HG02759 (cell line): ENCODE results near the gene SSH3.
A peak's percentile ranks its signal among the peaks of the same experiment; 100 is the strongest.

Experiments
- ATAC-seq: cut with Tn5 transposase; IDR thresholded peaks from one replicate; pipeline ENCODE4 v1.9.1; 2021; ENCODE audit warnings: mild to moderate bottlenecking, moderate library complexity; ENCODE audit not compliant: unreplicated experiment

Gene SSH3

DNA sequence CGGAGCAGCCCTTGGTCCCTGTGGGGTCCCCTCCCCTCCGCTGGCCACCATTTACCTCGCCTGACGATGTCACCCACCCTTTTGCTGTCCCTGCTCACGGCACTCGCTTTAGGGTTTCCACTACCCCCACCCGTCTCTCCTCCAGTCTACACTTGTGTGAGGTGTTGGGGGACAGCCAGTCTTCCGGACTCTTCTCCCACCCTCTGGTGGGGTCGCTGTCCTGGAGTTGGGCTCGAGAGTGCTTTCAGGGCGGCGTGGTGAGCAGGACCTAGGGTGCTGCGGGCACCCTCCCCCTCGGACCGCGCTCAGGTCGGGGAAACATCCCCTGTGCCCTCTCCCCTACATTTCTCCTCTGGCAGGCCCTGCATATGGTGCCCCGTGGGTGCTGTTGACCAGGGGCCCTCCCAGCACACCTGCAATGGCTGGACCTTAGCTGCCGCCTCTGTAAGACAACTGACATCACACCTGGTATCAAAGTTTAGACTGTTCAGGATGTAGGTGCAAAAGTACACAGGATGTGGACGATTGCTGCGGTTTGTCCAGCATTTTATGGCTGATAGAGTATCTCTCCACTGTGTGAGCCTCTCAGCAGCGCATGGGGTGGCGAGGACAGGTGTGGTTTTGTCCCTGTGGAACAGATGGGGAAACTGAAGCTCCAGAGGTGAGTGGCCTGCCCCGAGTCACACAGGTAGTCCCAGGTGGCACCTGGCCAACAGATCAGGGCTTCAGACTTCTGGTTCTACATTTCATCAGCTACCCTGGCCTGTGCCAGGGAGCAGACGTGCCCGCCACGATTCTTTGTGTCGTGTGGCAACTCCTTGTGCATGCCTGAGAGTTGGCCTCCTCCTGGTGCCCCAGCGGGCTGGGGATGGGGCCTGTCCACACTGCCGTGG, 35.9 kb upstream of the SSH3 start:
- no peak for ATAC-seq

DNA sequence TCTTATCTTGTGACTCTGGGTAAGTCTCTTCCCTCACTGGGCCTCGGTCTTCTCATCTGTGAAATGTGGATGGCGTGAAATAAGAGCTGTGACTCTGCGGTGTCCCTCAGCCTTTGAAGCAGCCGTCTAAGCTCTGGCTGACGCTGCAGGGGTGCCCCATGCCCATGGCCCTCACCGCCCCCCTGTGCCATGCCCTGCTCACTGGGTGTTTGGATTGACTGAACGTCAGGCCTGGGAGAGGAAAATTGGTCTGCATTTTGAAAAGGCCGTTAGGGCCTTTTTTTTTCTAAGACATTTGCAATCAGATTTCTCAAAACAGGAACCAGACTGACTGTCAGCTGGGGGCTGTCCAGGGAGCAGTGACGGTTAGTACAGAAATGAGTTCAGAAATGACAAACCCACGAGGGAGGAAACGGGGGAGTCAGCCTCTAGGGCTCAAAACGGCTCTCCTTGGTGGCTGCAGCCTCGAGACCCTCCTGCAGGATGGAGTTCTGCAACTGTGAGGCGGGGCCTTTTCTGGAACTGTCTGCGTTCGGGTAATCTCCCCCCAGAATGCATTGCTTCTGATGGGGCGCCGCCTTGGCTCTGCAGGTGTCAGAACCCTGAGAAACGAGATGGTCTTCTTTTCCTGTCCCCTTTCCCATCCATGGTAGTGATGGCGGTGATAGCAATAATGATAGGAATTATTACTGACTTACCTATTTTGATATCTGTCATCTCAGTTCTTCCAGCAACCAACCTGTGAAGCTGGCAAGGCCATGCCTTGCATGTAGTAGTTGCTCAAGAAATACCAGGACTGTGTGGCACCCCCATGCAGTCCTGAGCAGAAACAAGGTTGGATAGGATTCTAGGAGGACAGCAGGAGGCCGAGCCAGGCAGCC, 35.0 kb upstream of the SSH3 start:
- peak; percentile 37 for ATAC-seq

DNA sequence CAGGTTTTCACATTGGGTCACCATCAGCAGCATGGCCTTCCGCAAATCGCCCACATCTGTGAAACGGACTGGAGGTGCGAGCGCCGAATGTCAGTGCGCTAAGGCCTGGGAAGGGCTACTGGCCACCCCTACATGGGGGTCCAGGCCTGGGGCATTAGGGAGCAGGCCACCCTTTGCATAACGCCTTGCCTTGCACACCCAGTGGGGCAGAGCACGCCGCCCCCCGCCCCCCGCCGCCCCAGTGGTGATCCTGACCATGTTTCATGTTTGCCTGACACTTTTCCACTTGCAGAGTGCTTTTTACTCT, 34.4 kb upstream of the SSH3 start:
- no peak for ATAC-seq

DNA sequence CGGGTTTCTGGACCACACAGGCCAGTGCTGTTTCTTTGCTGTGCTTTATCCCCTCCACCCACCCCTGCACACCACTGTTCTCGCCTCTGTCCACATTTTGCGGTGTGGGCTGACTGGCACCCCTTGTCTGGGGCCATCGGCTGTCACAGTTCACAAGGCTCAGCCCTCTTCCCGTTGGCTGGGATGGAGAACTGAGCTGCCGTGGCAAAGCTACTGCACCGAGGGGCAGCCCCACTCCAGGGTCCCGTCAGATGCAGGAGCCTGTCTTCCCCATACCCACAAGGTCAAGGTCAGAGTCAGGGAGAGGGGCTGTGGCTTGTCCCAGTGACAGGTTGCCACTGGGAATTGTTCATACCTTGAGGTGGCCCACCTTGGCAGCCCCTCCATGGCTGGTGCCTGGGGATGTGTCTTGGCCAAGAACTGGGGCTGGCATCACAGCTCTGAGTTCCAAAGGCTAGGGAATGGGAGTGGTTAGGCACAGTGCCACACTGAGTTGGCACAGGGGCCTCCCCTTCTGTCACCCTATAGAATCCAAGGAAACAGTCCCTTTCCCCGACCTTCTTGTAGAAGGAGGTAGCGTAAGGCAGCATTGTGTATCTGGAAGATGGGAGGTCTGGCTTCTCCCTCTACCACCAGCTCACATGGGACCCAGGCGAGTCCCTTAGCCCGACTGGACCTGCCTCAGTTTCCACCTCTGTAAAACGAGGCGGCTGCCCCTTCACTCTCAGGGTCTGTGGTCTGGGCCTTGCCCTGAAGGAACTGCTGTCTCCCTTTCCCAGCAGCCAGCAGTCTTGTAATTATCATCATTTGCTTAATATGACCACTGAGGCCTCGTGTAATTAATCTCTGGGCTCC, 33.7 kb upstream of the SSH3 start:
- ATAC-seq, result no peak

DNA sequence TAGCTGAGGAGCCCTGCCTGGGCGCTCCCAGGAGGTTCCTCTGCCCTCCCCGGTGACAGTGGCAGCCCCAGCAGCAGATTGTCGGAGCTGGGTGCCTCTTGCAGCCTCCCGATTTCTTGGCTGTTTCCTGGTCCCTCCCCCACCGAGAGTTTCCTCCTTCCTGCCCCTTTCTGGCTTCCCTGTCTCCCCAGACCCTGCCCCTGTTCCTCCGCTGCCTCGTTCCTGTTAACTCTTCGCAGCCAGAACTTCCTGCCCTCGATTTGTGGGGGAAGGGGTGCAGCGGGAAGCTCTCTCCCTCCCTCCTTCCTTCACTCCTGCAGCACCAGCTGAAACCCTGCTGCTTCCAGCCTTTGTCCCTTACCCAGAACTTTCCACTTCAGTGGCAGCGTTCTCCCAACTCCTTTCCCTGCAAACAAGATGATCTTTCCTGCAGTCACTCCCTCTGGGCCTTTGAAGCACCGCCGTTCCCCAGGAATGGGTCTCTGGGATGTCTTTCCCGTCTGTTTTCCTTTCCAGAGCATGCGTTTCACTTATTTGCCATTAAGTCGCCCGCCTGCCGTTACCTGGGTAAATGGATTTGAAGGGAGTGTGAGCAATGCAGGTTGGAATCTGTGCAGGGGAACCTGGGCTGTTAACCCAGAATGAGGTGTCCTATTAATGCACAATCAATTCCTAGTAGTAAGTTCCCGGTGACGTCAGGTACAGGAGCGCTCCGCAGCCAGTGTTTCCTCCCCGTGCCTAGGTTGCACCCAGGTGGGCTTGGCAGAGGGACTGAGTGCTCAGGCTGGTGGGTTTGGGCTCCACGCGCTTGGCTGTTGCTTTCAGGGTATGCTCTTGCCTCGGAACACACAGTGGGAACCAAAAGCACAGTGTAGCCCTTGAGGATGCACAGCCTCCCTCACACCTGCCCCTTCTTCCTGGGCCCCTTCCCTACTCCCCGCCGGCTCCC, 32.8 kb upstream of the SSH3 start:
- ATAC-seq, result no peak

DNA sequence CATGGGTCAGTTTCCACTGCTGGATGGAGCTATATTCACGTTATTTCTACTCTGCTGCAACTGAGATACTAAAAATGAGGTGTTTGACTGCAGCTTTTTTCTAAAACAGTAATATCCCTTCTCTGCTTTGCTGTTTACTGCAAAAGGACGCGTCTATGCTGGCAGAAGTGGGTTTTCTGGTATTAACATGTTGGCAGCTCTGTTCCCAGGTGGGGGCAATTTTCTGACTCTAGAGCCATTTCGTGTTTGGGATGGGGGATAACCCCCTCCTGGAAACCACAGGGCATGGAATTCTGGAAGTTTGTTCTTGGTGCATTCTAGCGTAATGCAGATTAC, 32.2 kb upstream of the SSH3 start:
- ATAC-seq, result no peak

DNA sequence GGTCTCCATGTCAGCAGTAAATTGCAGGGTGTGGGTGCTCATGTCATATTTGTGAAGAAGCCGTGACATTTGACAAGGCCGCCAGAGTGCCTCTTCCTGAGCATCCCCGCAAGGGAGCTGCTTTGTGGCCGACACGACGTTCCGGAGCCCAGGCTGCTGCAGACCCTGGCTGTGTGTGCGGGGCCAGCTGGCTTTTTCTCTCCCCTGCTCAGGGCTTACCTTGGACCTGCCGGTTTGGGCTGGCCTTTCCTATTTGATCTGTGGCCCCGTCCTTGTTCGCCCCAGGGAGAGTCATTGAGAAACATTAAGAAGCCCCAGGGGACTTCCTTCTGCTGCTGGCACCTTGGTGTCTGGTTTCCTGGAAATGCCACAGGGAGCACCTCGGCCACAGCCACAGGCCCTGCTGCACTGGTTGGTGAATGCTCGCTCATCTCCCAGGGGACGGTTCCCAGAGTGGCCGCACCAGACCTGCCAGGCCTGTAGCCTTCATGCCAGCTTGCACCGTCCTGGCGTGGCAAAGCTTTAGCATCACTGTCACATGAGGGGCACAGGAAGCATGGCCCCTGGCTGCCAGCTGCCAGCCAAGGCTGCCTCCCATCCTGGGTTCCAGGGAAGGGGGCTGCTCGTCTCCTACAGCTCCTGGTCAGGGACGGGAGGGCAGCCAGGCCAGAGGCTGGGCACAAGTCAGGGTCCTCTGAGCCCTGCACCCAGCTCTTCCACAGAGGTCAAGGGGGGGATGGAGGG, 31.6 kb upstream of the SSH3 start:
- no peak for ATAC-seq

DNA sequence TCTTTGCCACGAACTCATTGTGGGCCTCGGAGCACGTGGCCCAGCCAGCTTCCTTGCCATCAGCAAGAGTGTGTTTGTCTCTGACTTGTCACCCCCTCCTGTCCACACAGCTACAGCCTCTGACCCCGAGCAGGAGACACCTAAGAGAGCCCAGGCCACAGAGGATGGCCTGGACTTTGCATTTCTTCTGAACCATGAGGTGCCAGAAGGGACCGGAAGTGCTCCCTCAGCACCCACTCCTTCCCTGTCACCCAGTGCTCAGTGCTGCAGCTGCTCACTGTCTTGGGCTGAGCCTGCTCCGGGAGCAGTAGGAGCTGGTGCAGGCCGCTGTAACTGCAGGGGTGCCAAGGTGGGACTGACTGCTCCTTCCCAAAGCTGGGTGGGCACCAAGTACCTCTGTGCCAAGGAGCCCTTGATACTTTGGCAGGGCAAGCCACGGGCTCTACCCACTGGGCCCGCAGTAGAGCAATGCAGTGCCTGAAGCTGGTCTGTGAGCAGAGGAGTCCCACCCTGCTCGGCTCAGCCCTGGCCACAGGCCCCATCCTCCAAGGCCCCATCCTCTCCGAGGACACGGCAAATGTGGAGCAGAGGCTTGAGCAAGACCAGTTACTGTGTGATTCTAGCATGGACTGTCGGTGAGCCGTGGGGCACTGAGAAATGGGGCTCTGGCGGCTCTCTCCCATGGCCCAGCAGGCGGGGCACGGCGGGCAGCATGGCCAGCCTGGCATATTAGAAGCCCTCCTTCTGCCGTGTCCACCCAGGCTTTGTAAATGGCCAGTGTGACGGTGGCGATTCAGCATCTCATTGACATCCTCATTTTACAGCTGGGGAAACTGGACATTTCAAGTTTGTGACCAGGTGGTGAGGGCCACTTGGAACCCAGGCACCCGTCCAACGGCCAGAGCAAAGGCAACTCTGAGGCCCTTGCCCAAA, 30.7 kb upstream of the SSH3 start:
- ATAC-seq, result no peak

DNA sequence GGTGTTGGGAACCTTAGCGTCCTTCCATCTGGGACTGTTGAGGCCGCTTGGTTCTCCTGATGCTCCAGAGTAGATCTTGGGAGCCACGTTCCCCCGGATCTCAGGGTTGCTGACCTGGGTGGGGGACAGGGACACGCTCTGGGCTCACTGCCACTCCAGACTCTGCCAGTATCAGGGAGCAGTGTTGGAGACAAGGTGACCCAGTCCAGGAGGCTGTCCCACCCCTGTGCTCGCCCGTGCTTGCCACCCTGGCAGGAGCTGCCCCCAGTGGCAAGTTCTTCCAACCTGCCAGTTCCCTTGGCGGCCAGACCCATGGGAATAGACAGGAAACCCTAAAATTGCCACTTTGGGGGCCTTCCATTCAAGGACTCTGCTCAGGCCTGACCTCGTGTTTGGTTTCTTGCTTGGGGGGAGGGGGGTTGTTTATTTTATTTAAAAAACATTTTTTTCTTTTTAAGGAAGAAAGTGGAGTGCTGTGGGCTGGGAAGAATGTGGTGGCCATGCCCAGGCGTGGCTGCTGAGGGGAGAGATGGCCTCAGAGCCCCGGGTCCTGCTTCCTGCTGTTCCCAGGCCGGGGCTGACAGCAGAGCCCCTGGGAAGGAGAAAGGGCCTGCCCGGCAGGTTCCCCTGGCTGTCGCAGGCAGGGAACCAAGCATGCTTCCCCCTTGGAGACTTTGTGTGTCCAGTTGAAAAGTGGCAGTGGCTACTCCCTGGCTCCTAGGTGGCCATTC, 29.9 kb upstream of the SSH3 start:
- ATAC-seq, result no peak

DNA sequence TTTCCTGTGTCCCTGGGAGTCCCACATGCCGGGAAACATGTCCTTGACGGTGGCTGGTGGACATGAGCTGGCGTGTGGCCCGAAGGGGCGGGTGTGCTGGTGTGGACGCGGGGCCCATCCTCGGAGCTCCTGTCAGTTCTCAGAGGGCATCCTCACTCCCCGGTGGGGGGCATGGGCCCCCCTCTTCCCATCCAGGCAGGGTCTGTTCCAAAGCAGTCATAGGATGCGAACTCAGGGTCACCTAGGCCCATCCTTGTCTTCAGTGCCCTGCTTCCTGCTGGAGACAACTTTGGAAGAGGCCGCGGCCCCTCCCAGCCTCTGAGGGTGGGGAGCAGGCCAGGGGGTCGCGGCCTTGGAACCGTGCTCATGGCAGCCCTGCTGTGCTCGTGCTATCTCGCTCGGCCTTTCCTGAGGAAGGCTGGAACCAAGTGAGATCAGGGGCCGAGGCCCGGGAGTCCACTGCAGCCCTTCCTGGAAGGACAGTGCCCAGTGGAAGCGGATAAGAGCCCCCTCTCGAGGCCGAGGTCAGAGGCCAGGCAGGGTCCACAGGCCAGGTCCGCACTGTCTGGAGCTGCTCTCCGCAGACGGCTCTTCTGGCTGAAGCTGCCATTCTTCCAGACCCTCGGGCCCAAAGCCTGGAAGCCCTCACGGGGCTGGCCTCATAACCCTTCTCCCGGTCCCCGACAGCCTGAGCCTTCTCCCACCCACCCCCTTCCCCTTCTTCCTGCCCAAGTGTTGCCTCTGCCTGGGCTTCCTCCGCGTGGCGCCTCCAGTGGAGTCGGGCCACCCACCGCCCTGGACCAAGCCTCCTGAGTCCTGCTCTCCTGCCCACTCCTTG, 28.3 kb upstream of the SSH3 start:
- no peak for ATAC-seq

DNA sequence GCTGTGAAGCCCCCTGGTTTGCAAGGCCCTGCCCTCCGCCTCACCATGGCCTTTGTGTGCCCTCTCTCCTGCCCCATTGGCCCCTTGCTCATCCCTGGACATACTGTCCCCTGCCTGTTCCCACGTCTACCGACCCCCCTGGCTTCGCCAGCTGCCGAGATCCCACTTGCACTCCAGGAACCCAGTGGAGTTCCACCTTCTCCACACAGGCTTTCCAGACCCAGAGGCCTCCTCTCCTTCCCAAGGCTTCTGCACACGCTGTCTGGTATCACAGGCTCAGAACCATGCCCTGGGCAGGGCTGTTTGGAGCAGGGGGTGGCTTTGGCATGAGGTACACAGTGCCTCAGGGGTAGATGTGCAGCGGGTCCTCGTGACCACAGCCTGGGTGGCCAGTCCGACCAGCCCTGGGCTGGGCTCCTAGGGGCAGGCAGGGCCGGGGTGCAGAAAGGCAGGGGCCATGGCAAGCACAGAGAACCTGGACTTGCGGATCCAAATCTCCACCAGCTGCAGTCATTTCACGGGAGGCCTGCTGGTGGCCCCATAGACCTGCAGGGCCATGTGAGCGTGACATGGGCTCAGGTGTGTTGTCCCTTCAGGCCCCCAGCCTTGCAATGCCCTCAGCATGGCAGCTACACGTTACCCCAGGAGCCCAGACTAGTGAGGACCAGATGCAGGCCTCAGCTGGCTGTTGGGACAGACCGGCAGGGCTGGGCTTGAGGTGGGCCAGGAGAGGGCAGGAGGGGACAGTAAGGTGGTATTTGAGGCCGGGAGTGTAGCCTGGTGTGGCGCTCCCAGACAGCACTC, 27.5 kb upstream of the SSH3 start:
- ATAC-seq, result no peak

DNA sequence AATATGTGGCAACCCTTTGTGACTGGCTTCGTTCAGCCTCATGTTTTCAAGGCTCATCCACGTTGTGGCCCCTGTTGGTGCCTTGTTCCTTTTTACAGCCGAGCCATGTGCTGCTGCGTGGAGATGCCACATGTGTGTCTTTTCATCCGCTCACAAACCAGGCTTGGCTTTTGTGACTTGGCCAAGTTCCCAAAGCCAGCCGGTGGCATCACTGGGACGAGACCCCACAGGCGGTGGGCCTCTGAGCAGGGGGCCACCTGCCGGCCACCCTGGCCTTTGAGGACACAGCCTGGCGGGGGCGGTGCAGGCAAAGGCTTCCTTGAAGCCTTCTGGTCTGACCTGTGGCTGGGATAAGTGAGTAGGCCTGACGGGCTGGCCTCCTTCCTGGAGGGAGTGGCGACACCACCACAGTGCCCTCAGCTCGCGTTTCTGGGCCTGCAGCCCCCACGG, 26.5 kb upstream of the SSH3 start:
- peak; percentile 14 for ATAC-seq

DNA sequence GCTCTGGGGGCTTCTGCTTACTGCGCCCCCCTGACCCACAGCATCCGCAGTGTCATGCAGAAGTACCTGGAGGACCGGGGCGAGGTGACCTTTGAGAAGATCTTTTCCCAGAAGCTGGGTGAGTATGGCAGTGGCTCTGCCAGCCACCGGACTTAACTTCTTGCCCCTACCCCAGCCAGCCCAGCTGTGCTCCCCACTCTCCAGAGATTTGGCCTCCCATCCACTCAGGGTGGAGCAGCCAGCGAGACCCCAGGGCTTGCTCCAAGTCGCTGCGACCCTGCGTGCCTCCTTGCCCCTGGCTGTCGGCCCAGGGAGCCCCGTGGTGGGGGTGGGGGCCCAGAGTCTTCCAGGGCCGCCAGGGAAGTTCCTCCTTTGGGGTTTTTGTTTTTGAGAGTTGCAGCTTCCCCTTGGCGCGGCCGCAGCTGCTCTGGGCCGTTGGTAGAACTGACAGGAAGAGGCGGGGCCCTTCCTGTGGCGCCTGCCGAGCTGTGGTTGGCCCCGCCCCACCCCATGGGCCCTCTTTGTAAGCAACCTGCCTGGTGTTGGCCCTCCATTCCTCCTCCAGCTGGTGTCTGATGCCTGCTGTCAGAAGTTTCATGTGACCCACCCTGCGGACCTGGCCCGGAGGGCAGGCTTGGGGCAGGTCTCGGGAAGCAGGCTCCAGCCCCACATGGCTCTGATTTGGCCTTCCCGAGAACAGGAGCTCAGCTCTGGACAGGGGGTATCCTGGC, 25.9 kb upstream of the SSH3 start:
- peak; percentile 90 for ATAC-seq

DNA sequence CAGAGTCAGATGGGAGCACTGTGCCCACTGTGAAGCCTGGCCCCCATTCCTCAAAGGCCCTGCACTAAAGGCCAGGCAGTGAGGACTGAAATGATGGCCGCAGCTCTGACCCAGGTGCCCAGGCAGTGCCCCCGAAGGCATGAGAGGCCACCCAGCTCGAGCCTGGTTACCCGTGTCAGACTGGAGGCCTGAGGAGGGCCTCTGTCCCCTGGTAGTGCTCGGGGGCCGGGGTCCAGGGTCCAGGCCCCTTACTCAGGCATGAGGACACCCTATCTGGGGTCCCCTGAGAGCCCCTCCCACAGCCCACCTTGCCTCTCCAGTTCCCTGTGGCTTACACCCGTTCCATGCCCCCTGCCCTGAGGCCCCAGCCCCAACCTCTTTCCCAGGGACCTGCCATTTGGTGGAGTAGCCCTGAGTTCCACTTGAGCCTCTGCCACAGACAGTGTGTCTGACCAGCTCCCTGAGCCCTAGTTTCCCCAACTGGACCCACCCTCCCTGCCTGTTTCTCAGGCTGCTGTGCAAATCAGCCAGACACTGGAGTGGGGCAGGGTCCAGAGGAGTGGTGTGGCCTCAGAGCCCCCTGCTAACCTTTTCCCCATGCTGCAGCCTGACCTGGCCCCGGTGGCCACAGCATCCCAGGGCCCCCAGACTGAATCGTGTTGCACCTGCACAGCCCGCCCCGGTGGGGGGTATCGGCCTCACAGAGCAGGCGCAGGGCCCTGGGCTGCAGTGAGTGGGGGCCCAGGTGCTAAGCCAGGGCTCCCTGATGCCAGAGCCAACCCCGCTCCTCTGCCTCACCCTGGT, 25.0 kb upstream of the SSH3 start:
- no peak for ATAC-seq
